A673 (cell line): ENCODE measurements around the gene COL19A1.

Experiments
- CTCF ChIP-seq: fragments of 300-800, 200-600 bp; sonication (generic); conservative IDR thresholded peaks from 2 replicates; pipeline ENCODE4 v1.5.1; 2017; ENCODE audit warnings: low read depth, mild to moderate bottlenecking, antibody characterized with exemption, low read length, moderate library complexity, mixed read lengths
- EZH2 ChIP-seq: fragments of 200-600 bp; sonication (generic); IDR thresholded peaks from 2 replicates; pipeline ENCODE4 v1.6.1; 2017; ENCODE audit warnings: borderline replicate concordance, low read depth, mild to moderate bottlenecking, mixed read lengths, antibody characterized with exemption, low read length; ENCODE audit not compliant: poor library complexity, severe bottlenecking

- TF ChIP-seq CTCF (no peak), EZH2 (no peak)
These were observed 92.6 kb downstream of the COL19A1 start for GRCh38 chr6:69958978-69959377.
